NCI-H2227 (cell line): Measurements from ENCODE around the gene CDHR1.
"Not testable (repeated sequence)": the region's sequence is repeated elsewhere in the genome, so short reads cannot be mapped to it uniquely, and the experiment has no call there.

Experiments used
- DNase-seq: peaks from one replicate; lab custom pipeline; 2025; ENCODE audit not compliant: unreplicated experiment; lab: John Stamatoyannopoulos, UW

CDHR1 gene

DNA sequence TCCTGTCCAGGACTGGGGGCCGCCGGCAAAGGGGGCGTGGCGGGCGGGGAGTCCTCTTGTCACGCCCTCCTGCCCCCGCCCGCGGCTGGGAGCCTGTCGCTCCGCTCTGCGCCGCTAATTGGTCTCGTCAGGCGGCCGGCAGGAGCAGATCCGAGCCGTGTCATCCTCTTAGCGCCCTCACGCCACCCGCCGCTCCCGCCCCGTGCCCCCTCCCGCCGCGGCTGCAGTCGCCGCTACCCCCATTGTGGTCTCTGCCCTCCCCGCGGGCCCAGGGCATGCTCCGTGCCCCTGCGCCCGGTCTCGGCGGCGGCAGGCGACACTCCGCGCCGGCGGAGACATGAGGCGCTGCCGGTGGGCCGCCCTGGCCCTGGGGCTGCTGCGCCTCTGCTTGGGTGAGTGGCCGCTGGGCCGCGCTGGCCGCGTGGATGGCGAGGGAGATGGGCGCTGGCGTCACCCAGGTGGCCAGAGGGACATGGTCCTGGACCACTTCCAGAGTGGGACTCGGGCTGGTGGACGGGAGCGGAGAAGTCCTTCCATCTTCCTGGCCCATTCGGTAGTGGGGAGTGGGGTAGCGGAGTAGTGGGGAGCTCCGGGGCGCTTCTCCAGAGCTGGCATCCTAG, at the start of gene CDHR1:
Gene CDHR1 (plus strand): TSS at position 114 of the 620 bp plus-strand sequence. CDS start 224 bp downstream, at position 338.
- DNase-seq: peak; percentile 51

DNA sequence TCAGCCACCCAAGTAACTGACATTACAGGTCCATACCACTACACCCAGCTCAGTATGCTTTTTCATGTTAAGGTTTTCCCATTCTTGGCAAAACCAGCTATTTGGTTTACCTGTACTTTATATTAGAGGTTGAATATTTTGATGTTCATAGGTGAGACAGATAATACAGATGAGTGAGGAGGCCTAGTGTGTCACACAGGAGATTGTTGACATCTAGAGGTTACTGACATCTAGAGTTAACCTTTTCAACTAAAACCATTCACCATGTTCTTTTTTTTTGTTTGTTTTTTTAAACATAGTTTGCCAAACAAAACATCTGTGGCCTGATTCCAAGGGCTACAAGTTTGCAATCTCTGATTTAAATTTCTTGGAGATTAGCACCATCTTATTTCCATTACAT, 47.0 kb upstream of the CDHR1 start:
- DNase-seq: no peak

- DNase-seq: peak; percentile 27
These were observed 46.2 kb upstream of the CDHR1 start for GRCh38 chr10:84148006-84148597.

GRCh38 chr10:84149854-84150253, 44.5 kb upstream of the CDHR1 start:
- DNase-seq: no peak

- no peak for DNase-seq
These were observed 41.6 kb upstream of the CDHR1 start for GRCh38 chr10:84152769-84153168.

DNA sequence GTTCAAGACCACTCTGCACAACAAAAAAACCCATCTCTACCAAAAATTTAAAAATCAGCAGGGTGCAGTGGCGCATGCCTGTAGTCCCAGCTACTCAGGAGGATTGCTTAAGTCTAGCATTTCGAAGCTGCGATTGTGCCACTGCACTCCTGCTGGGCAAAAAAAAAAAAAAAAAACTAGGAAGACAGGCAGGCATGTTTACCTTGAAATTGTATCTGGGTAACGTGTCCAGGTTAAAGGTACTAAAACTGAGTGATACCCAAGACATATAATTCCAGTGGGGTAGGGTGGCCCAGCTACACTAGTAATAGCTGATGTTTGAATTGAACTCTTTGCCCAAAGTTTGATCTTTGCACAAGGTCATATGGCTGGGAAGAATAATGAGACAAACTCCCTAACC, 38.8 kb upstream of the CDHR1 start:
- no peak for DNase-seq

GRCh38 chr10:84156009-84156408, 38.3 kb upstream of the CDHR1 start:
- DNase-seq: no peak

GRCh38 chr10:84156768-84157167, 37.6 kb upstream of the CDHR1 start:
- no peak for DNase-seq

- no peak for DNase-seq
These were observed 36.3 kb upstream of the CDHR1 start for GRCh38 chr10:84158061-84158460.

DNA sequence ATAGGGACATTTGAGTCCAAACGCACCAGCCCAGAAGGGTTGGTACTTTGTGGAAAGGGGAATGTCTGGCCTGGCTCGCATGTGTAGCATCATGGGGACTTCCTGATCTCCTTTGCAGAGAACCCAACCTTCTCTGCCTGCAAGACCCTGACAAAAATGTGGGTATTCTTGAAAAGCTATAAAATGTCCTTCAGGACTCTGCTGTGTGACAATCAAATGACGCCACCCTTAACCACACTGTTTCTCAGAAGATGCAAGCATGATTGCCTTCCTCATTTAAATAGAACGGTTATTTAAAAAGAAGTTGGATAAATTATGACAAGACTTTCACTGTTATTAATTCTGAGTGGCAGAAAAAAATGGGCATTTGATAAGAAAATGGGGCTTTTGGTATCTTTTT, 35.8 kb upstream of the CDHR1 start:
- no peak for DNase-seq

DNA sequence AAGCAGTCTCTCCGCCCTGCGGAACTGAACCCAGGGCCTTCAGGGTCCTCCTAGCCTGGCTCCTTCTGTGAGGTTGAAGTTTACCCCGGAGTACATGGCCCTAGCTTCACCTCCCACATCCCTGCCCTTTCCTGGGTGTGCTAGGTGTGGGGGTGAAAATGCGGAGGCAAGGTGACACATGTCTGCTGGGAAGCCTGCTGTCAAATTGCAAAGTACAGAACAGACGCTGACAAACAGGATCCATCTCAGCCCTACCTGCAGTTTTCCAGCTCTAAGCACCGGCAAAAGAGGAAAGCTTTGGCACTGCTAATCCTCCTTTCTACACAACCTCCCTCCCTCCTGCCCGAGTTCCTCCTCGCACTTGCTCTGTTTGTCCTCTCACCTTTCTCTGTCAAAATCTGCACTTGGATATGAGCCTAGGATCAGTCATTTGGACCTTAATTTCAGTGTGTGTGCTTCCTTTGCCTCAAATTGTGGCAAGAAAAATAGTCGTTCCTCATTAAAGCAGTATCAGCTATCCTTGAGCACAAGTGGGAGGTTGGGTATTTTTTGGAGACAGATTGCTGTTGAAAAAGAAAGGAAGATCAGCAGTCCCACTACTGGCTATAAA, 35.2 kb upstream of the CDHR1 start:
- DNase-seq: no peak

- no peak for DNase-seq
These were observed 33.5 kb upstream of the CDHR1 start for GRCh38 chr10:84160663-84161362.

GRCh38 chr10:84163996-84164395, 30.3 kb upstream of the CDHR1 start:
- DNase-seq: no peak

DNA sequence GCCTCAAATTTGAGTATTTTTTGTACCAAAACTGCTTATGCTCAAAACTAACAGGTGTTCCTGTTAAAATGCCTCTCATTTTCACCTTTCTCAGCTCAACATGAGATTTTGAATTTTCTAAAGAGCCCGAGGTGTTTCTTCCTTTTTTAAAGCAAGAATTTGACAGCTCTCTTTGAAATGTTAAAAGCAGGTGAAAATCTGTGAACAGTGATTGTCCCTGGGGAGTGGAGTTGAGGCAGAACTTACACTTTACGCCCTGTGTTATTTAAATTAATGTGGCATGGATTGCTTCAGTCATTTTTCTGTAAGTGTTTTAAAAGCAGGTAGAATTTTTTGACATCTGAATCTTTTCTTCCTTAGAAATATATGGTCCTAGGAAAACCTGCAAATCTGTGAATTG, 29.9 kb upstream of the CDHR1 start:
- DNase-seq: no peak

GRCh38 chr10:84166620-84167288, 27.6 kb upstream of the CDHR1 start:
- no peak for DNase-seq

- not testable (repeated sequence) for DNase-seq
These were observed 27.1 kb upstream of the CDHR1 start for GRCh38 chr10:84167289-84167653.

GRCh38 chr10:84168382-84168781, 26.0 kb upstream of the CDHR1 start:
- DNase-seq: not testable (repeated sequence)

DNA sequence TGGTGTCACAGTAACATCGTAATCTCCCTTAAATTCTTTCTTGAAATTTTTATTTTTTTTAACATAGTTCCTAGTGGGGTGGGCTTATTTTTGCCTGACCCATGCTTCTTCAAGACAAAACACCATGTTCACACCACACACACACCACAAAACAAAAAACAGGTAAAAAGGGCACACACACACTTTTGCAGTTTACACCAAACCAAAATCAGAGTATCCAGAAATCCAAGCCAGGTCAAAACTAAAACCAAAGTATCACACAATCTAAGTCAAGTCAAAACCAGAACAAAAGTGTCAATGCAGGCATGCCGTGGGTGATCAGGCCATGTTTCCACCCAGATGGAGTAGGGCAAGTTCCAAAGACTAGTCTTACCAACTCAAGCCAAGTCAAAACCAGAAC, 23.1 kb upstream of the CDHR1 start:
- DNase-seq: not testable (repeated sequence)

- not testable (repeated sequence) for DNase-seq
These were observed 22.5 kb upstream of the CDHR1 start for GRCh38 chr10:84171700-84172466.

GRCh38 chr10:84172467-84173356, 21.6 kb upstream of the CDHR1 start:
- no peak for DNase-seq
